ENCODE results near the gene ELK4. TPM values are rescaled to one million over a fixed set of nuclear protein-coding genes. Genes with fewer than 3 reads are reported as not detected.

Gene ELK4
- total RNA-seq, 1 experiment from 2014 or later, result 39.0 TPM

GRCh38 chr1:205579711-205580110 lies 52.1 kb downstream of the ELK4 start (continued):
- no peak for TF ChIP-seq ZBTB43 (CRISPR knock-in tag; IDR thresholded peaks at IDR 0.05)
- TF ChIP-seq STAT6 (CRISPR knock-in tag; conservative IDR thresholded peaks at IDR 0.05; ENCODE audit: low read depth), result no peak
- no peak for TF ChIP-seq CREB1 (CRISPR knock-in tag; IDR thresholded peaks at IDR 0.05)

- ChIA-PET POLR2A (no interaction called here), CTCF (interaction anchor here (0.6 to 3.6 kb wide), 10 partner anchors 10 to 94 kb away, joined by 4 to 36 read pairs (median 5); partner anchors contain the start of gene ELK4)
- no peaks in the 10 kb centered on the region for H3K36me3 Mint-ChIP-seq
- no peaks in the 10 kb centered on the region for H3K9me3 Mint-ChIP-seq
- H3K4me3 Mint-ChIP-seq, result no peak overlapping the region
- no peak overlapping the region for H3K27ac Mint-ChIP-seq
- H3K4me1 Mint-ChIP-seq, result peaks cover 12% of the 10 kb centered on the region
- H3K27me3 Mint-ChIP-seq (ENCODE audit: low read depth), result peaks cover 11% of the 10 kb centered on the region; the same call in 1 of the 2 replicates
- no peak for ATAC-seq
- TF ChIP-seq SOX15 (CRISPR knock-in tag; IDR thresholded peaks at IDR 0.05) (no peak), PRRX2 (CRISPR knock-in tag; IDR thresholded peaks at IDR 0.05) (no peak), MXD4 (CRISPR knock-in tag; IDR thresholded peaks at IDR 0.05; ENCODE audit: borderline replicate concordance) (no peak), ZNF219 (CRISPR knock-in tag; IDR thresholded peaks at IDR 0.05; ENCODE audit: borderline replicate concordance) (no peak), STAT6 (CRISPR knock-in tag; conservative IDR thresholded peaks at IDR 0.05; ENCODE audit: low read depth) (no peak), TCF7 (CRISPR knock-in tag; IDR thresholded peaks at IDR 0.05; ENCODE audit: low read depth) (no peak), NR2C2 (CRISPR knock-in tag; IDR thresholded peaks at IDR 0.05) (no peak), ESRRA (CRISPR knock-in tag; IDR thresholded peaks at IDR 0.05; ENCODE audit: borderline replicate concordance) (no peak), ZSCAN18 (CRISPR knock-in tag; IDR thresholded peaks at IDR 0.05) (no peak), CREM (CRISPR knock-in tag; IDR thresholded peaks at IDR 0.05) (no peak), HMGXB4 (CRISPR knock-in tag; IDR thresholded peaks at IDR 0.05) (no peak), FOXP1 (CRISPR knock-in tag; IDR thresholded peaks at IDR 0.05; ENCODE audit: borderline replicate concordance) (no peak), E2F5 (CRISPR knock-in tag; IDR thresholded peaks at IDR 0.05) (no peak), PREB (CRISPR knock-in tag; IDR thresholded peaks at IDR 0.05; ENCODE audit: borderline replicate concordance) (no peak), GRHL2 (CRISPR knock-in tag; IDR thresholded peaks at IDR 0.05; ENCODE audit: insufficient replicate concordance, severe bottlenecking) (no peak), RELA (CRISPR knock-in tag; IDR thresholded peaks at IDR 0.05; ENCODE audit: borderline replicate concordance) (no peak), ZNF671 (CRISPR knock-in tag; IDR thresholded peaks at IDR 0.05) (no peak)
- no peak for DNase-seq (ENCODE audit: low spot score)
Observed at GRCh38 chr1:205578780-205579571, 52.8 kb downstream of the ELK4 start.

All from WTC11 (cell line).